Measurements from ENCODE around the gene ZNF423. TPM values are rescaled to one million over a fixed set of nuclear protein-coding genes. Genes with fewer than 3 reads are reported as not detected.

ZNF423 gene
- total and polyA plus RNA-seq, 2 experiments from 2014 or later: 14.9 to 41.8 TPM

DNA sequence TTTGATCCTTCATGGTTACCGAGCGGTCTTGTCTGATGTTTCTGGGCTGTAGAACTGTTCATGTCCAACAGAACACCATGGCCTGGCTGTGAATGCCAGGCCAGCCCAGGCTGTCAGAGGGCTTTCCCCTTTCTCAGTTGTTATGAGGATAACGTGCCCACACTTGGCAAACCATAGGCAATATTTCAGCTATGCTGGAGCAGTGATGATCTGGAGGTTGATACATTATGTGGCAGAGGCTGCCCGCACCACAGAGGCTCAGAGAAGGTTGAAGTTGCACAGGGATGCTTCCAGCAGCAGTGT is 389.4 kb downstream of the ZNF423 start:
- Mint-ChIP-seq H3K4me1 (peaks cover 24% of the 10 kb centered on the region), H3K9me3 (no peaks in the 10 kb centered on the region), H3K27me3 (ENCODE audit: insufficient read depth, low read depth, poor library complexity) (peaks cover 21% of the 10 kb centered on the region), H3K36me3 (ENCODE audit: low read depth) (no peaks in the 10 kb centered on the region), H3K27ac (no peak overlapping the region), H3K4me3 (no peak overlapping the region)
- no peak for DNase-seq (ENCODE audit: low spot score)
- Histone ChIP-seq H3K79me2 (replicated peaks; ENCODE audit: insufficient read depth) (no peaks in the 10 kb centered on the region), H2AFZ (no peak overlapping the region), H3K36me3 (ENCODE audit: insufficient read depth) (no peaks in the 10 kb centered on the region), H3F3A (replicated peaks; ENCODE audit: low read depth) (no peaks in the 10 kb centered on the region), H3K27ac (ENCODE audit: low read depth) (no peak overlapping the region), H4K20me1 (replicated peaks; ENCODE audit: insufficient read depth) (no peaks in the 10 kb centered on the region), H3K4me2 (no peak overlapping the region), H3K27me3 (ENCODE audit: insufficient read depth) (peaks cover 7% of the 10 kb centered on the region), H3K4me3 (no peak overlapping the region), H3K4me1 (ENCODE audit: insufficient read depth) (0 out of 2 replicates have a peak, but pooled peaks cover 6% of the 10 kb centered on the region), H3K9me2 (ENCODE audit: insufficient read depth) (no peaks in the 10 kb centered on the region)
- no peak for ATAC-seq
- TF ChIP-seq NANOG (IDR thresholded peaks at IDR 0.05; ENCODE audit: borderline replicate concordance) (no peak), POLR2AphosphoS5 (IDR thresholded peaks at IDR 0.05; ENCODE audit: low read depth) (no peak), CREB1 (CRISPR knock-in tag; IDR thresholded peaks at IDR 0.05; ENCODE audit: low read depth) (no peak), ZNF331 (CRISPR knock-in tag; IDR thresholded peaks at IDR 0.05; ENCODE audit: low read depth) (no peak), EZH2phosphoT487 (IDR thresholded peaks at IDR 0.05; ENCODE audit: unreplicated experiment) (no peak), STAT1 (IDR thresholded peaks at IDR 0.05; ENCODE audit: unreplicated experiment) (no peak), JUNB (IDR thresholded peaks at IDR 0.05; ENCODE audit: unreplicated experiment) (no peak)
- TF ChIP-seq, protein P1, sequence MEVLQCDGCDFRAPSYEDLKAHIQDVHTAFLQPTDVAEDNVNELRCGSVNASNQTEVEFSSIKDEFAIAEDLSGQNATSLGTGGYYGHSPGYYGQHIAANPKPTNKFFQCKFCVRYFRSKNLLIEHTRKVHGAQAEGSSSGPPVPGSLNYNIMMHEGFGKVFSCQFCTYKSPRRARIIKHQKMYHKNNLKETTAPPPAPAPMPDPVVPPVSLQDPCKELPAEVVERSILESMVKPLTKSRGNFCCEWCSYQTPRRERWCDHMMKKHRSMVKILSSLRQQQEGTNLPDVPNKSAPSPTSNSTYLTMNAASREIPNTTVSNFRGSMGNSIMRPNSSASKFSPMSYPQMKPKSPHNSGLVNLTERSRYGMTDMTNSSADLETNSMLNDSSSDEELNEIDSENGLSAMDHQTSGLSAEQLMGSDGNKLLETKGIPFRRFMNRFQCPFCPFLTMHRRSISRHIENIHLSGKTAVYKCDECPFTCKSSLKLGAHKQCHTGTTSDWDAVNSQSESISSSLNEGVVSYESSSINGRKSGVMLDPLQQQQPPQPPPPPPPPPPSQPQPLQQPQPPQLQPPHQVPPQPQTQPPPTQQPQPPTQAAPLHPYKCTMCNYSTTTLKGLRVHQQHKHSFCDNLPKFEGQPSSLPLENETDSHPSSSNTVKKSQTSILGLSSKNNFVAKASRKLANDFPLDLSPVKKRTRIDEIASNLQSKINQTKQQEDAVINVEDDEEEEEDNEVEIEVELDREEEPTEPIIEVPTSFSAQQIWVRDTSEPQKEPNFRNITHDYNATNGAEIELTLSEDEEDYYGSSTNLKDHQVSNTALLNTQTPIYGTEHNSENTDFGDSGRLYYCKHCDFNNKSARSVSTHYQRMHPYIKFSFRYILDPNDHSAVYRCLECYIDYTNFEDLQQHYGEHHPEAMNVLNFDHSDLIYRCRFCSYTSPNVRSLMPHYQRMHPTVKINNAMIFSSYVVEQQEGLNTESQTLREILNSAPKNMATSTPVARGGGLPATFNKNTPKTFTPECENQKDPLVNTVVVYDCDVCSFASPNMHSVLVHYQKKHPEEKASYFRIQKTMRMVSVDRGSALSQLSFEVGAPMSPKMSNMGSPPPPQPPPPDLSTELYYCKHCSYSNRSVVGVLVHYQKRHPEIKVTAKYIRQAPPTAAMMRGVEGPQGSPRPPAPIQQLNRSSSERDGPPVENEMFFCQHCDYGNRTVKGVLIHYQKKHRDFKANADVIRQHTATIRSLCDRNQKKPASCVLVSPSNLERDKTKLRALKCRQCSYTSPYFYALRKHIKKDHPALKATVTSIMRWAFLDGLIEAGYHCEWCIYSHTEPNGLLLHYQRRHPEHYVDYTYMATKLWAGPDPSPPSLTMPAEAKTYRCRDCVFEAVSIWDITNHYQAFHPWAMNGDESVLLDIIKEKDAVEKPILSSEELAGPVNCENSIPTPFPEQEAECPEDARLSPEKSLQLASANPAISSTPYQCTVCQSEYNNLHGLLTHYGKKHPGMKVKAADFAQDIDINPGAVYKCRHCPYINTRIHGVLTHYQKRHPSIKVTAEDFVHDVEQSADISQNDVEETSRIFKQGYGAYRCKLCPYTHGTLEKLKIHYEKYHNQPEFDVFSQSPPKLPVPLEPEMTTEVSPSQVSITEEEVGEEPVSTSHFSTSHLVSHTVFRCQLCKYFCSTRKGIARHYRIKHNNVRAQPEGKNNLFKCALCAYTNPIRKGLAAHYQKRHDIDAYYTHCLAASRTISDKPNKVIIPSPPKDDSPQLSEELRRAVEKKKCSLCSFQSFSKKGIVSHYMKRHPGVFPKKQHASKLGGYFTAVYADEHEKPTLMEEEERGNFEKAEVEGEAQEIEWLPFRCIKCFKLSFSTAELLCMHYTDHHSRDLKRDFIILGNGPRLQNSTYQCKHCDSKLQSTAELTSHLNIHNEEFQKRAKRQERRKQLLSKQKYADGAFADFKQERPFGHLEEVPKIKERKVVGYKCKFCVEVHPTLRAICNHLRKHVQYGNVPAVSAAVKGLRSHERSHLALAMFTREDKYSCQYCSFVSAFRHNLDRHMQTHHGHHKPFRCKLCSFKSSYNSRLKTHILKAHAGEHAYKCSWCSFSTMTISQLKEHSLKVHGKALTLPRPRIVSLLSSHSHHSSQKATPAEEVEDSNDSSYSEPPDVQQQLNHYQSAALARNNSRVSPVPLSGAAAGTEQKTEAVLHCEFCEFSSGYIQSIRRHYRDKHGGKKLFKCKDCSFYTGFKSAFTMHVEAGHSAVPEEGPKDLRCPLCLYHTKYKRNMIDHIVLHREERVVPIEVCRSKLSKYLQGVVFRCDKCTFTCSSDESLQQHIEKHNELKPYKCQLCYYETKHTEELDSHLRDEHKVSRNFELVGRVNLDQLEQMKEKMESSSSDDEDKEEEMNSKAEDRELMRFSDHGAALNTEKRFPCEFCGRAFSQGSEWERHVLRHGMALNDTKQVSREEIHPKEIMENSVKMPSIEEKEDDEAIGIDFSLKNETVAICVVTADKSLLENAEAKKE (CRISPR knock-in tag; IDR thresholded peaks at IDR 0.05): no peak
- TF ChIP-seq, protein P2, sequence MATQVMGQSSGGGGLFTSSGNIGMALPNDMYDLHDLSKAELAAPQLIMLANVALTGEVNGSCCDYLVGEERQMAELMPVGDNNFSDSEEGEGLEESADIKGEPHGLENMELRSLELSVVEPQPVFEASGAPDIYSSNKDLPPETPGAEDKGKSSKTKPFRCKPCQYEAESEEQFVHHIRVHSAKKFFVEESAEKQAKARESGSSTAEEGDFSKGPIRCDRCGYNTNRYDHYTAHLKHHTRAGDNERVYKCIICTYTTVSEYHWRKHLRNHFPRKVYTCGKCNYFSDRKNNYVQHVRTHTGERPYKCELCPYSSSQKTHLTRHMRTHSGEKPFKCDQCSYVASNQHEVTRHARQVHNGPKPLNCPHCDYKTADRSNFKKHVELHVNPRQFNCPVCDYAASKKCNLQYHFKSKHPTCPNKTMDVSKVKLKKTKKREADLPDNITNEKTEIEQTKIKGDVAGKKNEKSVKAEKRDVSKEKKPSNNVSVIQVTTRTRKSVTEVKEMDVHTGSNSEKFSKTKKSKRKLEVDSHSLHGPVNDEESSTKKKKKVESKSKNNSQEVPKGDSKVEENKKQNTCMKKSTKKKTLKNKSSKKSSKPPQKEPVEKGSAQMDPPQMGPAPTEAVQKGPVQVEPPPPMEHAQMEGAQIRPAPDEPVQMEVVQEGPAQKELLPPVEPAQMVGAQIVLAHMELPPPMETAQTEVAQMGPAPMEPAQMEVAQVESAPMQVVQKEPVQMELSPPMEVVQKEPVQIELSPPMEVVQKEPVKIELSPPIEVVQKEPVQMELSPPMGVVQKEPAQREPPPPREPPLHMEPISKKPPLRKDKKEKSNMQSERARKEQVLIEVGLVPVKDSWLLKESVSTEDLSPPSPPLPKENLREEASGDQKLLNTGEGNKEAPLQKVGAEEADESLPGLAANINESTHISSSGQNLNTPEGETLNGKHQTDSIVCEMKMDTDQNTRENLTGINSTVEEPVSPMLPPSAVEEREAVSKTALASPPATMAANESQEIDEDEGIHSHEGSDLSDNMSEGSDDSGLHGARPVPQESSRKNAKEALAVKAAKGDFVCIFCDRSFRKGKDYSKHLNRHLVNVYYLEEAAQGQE (IDR thresholded peaks at IDR 0.05; ENCODE audit: unreplicated experiment): no peak
